GM21737 (cell line): Measurements from ENCODE around the gene NPIPB6.

ENCODE experiments used
- ATAC-seq: cut with Tn5 transposase; IDR thresholded peaks from one replicate; pipeline ENCODE4 v1.9.1; 2021; ENCODE audit warnings: mild to moderate bottlenecking, moderate library complexity; ENCODE audit not compliant: unreplicated experiment

The NPIPB6 gene

DNA sequence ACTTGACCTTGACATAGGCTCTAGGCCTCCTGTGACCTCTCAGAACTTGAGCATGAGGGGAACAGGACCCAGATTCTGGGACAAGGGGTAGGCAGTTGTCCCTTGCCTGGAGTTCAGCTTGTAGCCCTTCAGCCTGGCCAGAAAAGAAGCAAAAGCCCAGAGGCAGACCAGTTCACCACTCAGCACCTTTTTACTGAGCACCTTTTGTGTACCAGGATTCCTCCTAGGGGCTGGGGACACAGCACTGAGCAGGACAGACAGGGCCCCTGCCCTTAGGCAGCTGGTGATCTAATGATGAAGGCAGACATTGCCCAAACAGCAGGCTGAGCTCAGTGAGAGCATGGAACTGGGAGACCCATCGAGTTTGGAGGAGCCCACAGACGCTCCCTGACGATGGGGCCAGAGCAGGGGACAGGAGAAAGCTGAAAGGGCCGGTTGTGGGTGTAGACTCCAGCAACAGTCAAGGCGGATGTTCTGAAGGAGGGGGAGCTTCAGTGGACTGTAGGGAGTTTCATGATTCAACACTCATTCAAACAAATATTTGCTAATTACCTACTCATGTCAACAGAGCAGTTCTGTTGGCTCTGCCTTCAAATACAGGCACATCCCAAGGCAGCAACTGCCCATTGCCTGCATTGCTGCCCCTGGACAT is 38.9 kb downstream of the NPIPB6 start:
- no peak for ATAC-seq

DNA sequence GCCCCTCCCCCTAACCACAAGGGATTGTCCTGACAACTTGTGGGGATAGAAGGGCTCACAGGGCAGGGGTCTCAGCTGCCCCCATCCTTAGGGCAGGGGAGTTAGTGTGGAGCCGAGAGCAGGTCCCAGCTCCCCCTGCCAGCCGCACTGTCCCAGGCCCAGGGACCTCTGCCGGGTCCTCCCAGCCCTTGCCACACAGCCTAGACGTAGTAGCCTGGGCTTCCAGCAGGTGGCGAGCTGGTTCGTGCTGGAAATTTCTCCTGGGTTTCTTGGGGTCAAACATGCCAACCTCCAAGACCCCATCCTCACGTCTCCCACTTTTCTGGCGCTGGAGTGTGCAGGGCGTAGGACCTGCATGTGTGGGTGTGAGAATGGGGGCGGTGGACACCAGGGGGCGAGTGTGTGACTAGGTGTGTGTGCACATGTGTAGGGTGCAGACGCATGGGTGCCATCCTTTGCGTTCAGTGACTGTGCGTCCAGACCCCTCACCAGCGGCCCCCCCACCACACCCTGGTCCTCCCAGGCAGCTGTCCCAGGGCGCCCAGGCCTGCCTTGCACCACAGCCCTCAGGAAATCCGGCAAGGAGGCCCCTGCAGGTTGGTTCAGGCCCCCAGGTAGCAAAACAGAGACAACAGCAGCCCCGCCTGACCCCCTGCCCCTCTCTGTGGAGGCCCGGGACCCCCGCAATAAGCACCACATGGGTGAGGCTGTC is 41.5 kb downstream of the NPIPB6 start:
- no peak for ATAC-seq

DNA sequence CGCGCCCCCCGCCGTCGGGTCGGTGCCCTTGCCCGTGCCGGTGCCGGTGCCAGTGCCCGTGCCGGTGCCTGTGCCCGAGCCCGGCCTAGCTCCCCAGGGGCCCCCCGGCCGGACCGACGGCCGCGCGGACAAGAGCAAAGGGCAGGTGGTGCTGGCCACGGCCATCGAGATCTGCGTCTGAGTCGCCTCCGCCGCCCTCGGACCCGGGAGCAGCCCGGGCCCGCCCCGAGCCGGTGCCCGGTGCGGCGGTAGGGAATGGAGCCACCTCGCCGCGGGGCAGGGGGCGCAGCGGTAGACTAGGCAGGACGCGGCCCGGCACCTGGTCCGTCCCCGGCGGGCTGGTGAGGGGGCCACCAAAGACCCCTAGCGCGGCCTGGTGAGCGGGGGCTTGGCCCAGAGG is 42.6 kb downstream of the NPIPB6 start:
- ATAC-seq: no peak

DNA sequence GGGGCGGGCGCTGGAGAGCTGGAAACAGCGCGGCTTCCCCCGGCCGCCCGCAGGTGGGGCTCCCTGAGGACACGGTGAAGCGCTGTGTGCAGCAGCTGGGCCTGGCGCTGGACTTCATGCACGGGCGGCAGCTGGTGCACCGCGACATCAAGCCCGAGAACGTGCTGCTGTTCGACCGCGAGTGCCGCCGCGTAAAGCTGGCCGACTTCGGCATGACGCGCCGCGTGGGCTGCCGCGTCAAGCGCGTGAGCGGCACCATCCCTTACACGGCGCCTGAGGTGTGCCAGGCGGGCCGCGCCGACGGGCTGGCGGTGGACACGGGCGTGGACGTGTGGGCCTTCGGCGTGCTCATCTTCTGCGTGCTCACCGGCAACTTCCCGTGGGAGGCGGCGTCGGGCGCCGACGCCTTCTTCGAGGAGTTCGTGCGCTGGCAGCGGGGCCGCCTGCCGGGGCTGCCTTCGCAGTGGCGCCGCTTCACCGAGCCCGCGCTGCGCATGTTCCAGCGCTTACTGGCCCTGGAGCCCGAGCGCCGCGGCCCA is 43.2 kb downstream of the NPIPB6 start:
- no peak for ATAC-seq

DNA sequence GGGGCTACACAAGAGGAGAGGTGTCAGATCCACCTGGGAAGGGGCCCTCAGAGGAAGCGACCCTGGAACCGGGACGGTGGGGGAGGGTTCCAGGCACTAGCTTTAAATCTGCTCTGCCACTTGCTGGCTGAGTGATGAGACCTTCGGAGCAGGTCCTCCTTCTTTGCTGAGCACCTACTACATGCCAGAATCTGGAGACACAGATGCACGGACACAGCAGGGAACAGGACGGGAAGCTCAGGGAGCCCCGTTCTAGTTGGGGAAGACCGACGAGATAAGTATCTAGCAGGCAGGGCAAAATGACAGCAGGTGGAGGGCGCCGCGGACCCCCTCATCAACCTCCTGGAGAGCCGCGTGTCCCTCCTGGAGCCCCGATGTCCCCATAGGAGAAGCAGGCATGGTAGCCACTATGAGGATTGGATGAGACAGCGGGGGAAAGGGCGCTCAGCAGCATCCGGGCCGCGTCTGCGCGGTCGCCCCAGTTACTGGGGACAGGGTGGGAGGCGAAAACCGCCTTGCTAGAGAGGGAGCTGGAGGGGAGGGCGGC is 43.8 kb downstream of the NPIPB6 start:
- no peak for ATAC-seq

DNA sequence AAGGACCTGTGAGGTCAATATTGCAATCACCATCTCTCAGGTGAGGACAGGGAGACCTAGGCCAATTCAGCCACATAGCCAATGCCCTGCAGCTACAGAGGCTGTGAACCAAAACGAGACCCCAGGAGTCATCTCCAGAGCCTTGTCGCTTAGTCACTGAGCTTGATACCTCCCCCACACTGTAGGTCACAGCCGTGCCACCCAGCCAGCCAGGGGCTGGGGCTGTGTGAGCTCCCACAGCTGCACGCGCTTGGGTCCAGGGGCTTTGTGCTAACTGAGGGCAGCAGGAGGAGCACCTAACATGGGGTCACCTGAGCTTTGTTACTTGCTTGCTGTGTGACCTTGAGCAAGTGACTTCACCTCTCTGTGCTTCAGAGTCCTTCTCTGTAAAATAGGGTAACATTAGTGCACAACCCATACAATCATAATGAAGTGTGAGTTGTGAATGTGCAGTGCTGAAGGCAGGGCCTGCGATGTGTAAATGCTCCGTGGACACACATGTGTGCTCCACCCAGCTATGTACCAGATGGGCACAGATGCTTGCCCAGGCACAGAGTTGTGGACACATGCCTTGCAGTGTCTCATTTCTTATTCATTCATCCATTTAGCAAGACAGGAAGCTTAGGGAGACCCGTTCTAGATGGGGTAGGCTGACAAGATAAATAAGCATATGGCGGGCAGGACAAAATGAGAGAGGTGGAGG is 45.1 kb downstream of the NPIPB6 start:
- ATAC-seq: no peak

DNA sequence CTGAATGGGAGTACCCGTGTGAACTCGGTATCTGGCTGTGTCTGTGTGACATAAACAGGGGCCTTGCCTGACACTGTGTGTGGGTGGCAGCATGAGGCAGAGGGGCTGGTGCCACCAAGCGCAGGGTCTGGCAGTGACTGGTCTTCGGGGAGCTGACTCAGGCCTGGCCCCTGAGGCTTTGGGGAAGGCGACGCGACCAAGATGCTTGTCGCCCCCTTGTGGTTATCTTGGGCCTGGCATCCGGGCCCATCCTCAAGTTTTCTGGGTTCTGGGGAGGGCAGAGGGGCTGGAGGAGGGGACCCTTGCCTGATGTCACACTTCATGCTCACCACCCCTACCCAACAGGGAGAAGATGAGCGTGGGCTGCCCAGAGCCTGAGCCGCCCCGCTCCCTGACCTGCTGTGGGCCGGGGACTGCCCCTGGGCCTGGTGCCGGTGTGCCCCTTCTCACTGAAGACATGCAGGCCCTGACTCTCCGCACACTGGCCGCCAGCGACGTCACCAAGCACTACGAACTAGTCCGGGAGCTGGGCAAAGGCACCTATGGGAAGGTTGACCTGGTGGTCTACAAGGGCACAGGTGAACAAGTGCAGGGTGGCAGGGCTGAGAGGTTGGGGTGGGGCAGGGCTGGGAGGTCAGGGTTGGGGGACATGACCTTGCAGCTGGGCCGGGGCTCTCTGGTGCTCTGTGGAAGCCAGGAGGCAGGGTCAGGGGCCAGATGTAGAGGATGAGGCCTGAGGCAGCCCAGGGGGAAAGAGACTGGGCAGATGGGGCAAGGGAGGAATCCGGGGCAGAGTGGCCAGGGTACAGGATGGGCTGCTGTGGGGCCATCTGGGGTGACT is 46.0 kb downstream of the NPIPB6 start:
- ATAC-seq: no peak

DNA sequence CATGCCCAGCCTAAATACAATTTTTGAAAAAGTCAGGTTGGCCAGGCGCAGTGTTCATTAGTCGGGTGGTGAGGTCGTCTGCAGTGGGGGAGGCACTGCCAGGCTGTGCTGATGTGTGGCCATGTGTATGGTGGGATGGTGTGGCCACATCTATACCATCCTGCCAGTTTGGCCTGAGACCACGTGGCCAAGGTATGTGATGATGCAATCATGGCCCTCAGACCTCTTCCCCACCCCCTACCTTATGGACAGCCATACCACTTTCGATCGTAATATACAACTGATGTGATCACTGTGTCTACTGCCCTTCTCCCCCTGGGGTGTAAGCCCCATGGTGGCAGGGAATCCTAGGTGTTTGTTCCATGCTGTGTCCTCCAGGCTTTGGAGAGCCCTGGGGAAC is 47.3 kb downstream of the NPIPB6 start:
- ATAC-seq: no peak

DNA sequence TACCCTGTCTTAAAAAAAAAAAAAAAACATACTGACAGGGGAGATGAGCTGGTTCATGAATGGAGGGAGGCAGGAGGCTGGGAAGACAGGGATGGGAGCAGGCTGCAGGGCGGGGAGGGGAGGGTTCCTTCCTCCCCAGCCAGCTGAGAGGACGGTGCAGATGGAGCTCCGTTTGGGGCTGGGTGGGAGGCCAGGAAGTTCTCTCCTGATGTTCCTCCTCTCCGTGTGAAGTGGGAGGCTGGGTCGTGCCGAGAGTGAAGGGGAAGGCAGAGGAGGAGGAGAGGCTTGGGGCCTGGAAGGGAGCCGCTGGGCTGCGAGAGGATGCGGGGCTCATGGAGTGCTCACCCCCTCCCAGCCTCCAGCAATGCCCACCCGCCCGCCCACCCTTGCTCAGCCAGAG is 49.7 kb downstream of the NPIPB6 start:
- no peak for ATAC-seq

DNA sequence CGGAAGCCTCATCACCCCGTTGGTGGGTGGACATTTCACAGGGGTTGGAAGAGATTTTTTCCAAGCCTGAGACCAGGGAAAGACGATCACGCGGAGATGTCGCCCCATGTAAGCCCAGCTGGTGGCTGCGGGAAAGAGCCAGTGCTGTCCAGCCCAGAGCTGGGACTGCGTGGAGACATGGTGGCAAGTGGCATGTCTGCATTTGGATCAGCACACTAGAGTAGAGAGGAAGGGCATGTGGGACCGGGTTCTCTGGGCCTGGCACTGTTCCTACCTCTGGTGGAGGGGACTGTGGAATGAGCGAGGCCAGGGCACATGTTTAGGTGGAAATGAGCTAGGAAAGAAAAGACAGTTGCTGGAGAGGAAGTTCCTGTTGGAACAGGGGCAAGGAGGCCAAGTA is 51.0 kb downstream of the NPIPB6 start:
- no peak for ATAC-seq

DNA sequence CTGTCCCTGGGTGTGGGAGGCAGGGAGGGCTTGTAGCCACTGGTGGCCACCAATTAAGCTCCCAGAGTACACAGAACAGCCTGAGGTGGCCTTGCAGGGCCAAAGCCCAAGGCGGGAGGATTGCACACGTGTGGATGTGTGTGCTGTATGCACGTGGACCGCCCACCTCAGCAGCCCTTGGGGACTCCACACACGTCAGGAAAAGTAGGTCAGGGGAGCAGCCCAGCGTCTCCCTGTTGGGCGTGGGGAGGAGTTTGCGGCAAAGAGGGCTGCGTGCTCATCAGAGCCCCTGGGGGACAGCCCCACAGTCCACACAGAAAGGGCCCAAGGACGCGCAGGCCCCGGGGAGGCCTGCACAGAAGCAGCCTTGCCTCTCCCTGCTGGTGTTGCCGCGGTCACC is 51.4 kb downstream of the NPIPB6 start:
- ATAC-seq: no peak

DNA sequence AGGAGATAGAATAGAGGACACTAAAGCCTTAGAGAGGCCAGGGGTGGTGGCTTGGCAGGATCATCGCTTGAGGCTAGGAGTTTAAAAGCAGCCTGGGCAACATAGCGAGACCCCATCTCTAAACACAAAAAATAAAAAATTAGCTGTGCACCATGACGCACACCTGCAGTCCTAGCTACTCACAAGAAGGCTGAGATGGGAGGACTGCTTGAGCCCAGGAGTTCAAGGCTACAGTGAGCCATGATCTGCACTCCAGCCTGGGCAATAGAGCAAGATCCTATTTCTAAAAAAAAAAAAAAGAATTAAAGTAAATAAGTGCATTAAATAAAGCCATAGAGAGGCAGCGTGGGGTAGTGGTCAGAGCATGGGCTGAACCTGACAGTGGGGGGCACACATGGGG is 51.9 kb downstream of the NPIPB6 start:
- ATAC-seq: no peak

DNA sequence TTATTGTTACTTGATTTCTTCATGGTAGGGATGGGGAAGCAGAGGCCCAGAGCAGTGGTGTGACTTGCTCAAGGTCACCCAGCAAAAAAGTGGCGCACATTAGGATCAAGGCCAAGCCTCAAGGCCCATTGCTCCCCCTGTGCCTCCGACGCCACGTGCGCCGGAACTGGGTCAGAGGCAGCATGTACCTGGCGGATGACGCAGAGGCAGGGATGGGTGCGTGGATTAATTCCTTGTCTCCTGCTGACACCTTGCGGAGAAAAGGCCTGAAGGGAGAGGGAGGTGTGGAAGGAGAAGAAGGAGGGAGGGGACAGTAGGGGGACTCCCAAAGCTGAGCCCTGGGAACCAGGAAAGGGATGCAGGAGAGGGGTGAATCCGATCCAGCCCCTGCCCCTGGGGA is 52.5 kb downstream of the NPIPB6 start:
- no peak for ATAC-seq

DNA sequence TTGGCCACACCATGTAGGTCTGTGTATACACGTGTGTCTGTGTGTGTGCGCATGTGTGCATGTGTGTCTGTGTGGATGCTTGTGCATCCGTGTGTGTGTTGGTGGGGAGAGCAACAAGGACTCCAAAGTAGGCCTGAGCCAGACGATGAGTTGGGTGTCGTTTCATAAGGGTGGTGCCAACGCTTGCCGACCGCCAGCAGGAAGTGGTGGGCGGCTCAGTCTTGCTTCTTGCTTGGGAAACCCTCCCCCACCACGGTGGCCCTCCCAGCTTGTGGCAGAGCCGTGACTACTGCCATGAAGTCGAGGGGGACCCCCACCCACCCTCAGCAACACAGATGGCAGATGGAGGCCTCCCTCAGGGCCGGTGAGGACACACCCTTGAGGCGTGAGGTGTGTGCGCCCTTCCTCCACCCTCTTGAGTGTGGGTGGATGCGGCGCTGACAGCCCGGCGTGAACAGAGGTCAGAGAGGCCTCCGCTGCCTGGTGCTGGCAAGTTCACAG is 53.4 kb downstream of the NPIPB6 start:
- ATAC-seq: no peak

DNA sequence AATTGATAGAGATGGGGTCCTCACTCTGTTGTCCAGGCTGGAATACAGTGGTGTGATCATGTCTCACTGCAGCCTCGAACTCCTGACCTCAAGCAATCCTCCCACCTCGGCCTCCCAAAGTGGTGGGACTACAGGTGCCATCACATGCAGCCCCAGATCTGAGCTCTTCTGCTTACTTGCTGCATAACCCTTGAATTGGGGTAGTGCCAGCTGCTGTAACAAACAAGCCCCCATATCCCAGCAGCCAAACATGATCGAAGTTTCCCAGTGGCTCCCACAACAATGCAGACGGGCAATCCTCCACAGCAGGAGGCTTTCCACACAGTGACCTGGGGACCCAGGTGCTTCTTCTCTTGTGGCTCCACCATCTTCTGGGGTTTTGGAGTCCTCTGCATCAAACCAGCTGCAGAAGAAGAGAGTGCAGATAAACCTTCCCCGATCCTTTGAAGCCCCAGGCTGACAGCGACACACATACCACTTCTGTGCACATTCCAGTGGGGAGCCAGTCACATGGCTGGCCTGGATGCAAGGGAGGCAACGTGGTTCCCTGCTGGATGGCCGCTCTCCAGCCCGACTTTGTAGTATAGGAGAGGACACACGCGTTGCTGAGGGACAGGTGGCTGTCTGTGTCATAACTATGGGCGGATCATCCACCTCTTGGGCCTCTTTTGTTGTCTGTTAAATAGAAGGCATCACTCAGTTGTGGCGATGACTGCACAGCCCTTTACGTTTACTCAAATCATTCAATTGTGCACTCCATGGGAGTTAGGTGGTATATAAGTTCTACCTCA is 54.3 kb downstream of the NPIPB6 start:
- no peak for ATAC-seq

DNA sequence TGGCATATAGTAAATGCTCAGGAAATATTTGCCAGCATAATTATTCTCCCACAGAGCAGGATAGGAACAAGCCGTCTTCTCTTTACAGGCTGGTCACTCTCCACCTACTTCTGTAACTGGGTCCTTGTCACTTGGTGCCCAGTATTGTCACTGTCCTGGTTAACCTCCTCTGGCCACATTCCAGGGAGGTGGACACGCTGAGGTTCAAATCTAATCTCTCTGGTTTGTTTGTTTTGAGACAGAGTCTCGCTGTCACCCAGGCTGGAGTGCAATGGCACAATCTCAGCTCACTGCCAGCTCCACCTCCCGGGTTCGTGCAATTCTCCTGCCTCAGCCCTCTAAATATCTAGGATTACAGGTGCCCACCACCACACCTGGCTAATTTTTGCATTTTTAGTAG is 55.4 kb downstream of the NPIPB6 start:
- no peak for ATAC-seq

DNA sequence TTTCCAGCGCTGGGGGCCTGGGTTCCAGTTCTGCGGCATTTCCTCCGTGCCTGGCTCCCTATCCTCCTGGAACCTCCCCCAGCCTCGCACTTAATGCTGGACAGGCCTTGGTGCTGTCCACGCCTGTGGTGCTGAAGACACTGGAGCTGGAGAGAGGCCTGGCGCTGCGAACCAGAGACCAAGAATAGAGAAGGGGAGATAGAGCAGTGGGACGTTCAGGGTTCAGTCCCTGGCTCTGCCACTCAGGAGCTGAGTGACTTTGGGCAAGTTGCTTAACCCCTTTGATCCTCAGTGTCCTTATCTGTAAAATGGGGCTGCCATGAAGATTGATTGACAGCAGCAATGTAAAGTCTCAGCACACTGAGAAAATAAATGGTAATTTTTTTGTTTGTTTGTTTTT is 59.1 kb downstream of the NPIPB6 start:
- no peak for ATAC-seq

DNA sequence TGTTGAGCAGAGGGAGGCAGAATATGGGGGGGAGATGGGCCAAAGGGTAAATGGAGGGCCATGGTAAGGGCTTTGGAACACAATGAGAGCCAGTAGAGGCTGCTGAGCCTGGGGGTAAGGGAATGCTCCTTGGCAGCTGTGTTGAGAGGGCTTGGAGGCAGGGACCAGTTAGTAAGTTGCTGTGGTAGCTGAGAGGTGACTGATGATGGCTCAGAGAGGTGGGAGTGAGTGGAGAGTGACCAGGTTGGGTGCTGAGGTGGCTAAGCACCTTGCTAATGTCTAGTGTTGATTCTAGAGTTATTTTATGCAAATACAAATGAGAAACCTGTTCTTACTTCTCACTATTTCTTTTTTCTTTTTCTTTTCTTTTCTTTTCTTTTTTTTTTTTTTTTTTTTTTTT is 60.2 kb downstream of the NPIPB6 start:
- ATAC-seq: no peak

DNA sequence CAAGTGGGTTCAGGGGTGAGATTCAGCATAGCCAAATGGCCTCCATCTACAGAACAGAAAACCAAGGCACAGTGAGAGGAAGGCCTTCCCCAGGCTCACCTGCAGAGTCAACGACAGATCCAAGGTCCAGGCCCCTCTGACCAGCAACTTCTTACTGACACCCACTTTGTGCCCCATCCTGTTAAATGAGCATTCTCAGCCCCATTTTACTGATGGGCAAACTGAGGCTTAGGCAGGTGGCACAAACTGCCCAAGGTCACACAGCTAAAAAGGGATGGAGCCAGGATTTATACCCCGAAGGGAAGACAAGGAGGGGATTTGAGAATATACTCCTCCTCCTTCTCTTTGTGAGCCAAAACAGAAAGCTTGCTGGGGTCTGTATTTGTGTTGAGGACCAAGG is 61.7 kb downstream of the NPIPB6 start:
- ATAC-seq: no peak

DNA sequence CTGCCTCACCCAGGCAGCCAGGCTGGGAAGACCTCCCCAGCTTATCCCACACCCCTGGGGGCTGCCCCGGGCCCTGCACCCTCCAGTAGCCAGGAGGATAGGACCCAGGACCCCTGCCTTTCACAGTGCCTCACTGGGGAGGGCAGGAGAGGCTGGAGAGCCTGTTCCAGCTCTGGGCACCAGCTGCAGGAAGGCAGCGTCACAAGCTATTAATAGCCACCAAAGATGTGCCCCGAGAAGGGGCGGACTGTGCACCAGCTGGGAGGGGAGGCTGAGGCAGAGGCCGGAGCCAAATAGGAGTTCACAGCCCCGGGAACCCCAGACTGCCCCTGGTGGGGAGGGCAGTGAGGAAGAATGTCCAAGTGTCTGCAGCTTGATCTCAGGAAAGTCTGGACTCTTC is 62.2 kb downstream of the NPIPB6 start:
- no peak for ATAC-seq
